Stimulated activated CD8-positive, alpha-beta memory T cell treated with anti-CD3 and anti-CD28 coated beads, Interleukin-7, amount 100 ng/mL, for 48 hours (primary cell): ENCODE data around the gene GRID1.

Source experiments
- DNase-seq, 2 donors: peaks; one replicate each; pipeline ENCODE4 v3.0.0-alpha.2; 2020; ENCODE audit warnings: low read depth in 1 of 2; ENCODE audit errors: extremely low read depth in 1 of 2

The GRID1 gene

GRCh38 chr10:86234107-86234506, 132.5 kb downstream of the GRID1 start:
- DNase-seq: no peak

DNA sequence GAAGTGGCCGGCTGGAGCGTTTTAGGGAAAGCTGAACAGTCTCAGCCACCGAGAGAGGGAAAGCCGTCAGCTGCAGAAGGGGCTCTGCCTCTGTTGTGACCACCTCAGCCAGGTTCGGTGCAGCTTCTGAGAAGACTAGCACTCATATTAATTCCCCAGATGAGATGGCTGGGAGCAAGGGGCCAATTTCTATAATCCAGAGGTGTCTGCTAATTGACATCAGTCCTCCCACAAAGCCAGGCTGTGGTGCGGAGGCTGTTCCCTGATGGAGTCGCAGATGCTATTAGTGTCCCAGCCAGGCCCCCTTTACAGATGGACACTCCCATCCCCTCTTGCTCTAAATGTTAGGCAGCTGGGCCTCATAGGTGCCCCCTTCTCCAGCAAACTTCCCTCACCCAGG, 133.5 kb downstream of the GRID1 start:
- no peak for DNase-seq

DNA sequence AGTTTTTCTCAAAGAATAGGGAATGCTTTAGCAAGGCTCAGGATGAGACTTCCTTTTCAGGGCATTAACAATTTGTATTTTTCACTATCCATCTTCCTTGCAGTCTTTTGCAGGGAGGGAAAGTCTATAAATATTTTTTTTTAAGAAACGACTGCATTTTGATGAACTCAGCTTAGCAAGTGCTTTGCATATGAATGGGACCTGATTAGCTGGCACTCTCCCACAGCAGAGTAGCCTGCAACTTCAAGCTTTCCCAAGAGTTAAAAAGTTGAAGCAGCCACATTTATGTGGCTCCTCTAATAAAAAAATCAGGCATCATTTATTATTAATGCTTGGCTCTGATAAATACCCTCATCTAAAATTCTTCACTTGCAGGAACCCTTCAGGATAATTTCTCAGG, 134.0 kb downstream of the GRID1 start:
- no peak for DNase-seq

DNA sequence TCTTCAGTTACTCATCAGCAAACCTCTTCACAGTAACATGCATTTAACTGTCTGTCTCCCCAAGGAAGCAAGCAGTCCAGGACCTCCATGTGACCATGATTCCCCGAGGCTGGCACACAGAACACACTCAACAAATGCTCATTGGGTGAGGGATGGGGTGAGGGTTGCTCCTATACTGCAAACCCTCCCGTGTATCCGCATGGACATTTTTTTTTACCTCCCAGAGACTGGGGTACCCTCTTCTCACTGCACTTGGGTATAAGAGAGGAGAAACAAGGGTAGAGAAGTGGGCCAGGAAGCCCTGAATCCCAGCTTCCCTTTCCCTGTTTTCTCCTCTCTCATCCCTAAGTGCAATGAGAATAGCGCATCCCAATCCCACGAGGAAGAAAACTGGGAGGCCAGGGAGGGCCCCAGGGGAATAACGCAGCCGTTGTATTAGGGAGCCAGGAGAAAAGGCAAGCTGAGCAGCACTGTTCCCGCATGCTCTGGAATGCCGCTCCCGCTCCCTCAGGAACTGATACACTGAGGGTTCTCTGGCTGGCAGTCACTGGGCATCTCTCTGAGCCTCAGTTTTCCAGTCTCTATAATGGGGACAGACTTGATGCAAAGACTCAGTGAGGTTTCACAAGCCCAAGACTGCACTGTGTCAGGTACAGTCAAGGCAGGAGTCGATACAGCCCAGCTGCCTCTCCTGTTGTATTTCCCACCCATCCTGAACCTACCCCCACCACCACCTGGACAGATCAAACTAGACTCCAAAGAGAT, 134.6 kb downstream of the GRID1 start:
- no peak for DNase-seq

GRCh38 chr10:86230557-86231180, 135.9 kb downstream of the GRID1 start:
- no peak for DNase-seq

DNA sequence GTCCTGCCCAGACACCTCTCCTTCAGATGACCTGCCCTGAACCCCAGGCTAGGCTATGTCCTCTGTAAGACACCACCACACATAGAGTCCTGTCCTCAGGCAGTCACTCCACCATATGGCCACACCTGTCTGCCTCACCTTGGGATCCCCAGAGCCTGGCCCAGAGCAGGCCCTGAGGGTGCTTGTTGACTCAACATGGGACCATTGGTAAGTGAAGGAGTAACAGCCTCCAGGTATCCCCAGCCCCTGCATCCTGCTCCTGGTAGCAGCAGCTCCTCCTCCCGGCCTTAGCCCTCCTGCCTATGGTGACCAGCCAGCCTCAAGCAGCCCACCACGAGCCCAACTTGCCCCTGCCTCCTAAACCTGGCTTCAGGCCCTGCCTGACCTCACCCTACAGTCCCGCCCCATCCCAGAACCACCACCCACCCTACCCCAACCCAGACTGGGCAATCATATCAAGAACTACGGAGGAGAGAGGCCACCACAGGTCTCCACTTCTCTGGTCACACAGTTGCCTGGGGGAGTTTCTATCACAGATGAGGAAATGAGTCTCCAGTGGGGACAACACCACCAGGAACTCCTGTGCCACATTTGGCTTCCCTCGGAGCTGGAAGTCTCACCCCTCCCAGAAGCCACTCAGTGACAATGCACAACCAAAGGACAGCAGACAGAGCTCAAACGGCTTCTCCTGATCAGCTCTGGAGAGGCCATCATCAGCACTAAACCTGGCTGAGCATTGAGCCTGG, 136.6 kb downstream of the GRID1 start:
- no peak for DNase-seq

GRCh38 chr10:86229376-86229775, 137.2 kb downstream of the GRID1 start:
- no peak for DNase-seq

DNA sequence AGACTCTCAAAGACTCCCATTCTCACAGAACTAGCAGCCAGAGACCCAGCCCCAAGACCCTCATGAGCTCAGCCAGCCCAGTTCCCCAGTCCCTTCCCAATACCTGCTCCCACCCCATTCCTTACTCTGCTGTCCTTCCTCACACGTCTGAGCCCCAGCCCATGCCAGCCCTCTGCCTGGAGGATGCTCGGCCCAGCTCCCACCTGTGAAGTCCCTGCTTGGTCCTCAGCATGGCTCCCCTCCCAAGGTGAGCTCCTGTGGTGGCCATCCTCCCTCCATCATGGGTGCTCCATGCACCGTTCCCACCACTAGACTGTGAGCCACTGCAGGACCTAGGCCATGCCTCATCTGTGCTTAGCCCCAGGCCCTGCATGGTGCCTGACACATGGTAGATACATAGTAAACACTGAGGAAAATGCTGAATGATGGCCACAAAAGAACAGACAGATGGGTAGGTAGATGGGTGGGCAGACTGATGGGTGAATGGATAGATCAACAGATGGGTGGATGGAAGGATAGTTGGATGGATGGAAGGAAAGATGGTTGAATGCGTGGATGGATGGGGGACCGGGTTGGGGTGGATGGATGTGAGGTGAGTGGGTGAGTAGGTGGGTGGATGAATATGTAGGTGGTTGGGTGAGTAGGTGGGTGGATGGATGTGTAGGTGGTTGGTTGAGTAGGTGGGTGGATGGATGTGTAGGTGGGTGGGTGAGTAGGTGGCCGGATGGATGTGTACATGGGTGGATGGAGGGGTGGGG, 138.9 kb downstream of the GRID1 start:
- DNase-seq: no peak

DNA sequence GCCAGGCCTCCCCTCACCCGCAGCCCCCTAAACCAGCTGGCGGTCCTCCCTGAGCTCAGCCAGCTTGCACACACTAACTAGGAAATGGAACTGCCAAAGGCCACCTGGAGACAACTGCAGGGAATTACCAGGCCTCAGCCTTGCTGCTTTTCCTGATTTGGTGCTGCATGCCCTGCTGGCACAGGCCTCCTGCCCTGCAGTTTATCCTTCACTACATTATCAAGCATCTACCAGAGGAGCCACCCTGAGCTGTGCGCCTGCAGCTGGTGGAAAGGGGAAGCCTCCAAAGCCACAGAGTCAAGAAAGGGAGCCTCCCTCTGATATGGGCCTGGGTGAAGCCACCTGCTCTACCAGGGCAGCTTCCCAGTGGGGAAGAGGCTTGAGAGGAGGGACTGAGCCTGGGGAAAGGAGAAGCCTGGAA, 139.8 kb downstream of the GRID1 start:
- DNase-seq: no peak

- DNase-seq: no peak
These were observed 140.6 kb downstream of the GRID1 start for GRCh38 chr10:86226016-86226415.

GRCh38 chr10:86225103-86225782, 141.4 kb downstream of the GRID1 start:
- no peak for DNase-seq

- DNase-seq: no peak
These were observed 142.1 kb downstream of the GRID1 start for GRCh38 chr10:86224354-86225102.

GRCh38 chr10:86223256-86223655, 143.3 kb downstream of the GRID1 start:
- DNase-seq: no peak

DNA sequence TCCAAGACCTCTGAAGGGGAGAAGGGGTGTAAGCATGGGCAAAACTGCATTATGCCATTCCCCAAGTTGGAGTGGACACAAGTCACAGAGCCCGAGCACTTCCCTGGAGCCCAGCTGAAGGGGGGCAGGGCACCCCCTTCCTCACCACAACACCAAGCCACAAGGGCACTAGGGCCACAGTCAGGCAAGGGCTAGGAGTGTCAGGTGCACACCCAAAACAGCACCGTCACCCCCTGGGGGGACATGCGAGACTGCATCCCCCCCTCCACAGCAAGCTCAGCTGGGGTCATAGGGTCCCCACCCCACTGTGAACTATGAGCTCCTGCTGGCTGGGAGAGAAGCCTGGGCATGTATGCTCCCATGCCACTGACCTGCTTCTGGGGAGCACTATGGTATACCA, 143.9 kb downstream of the GRID1 start:
- no peak for DNase-seq

GRCh38 chr10:86222336-86222650, 144.3 kb downstream of the GRID1 start:
- DNase-seq: no peak

- no peak for DNase-seq
These were observed 144.9 kb downstream of the GRID1 start for GRCh38 chr10:86221442-86222335.

GRCh38 chr10:86220626-86221025, 146.0 kb downstream of the GRID1 start:
- no peak for DNase-seq

GRCh38 chr10:86219271-86219670, 147.3 kb downstream of the GRID1 start:
- no peak for DNase-seq

- DNase-seq: no peak
These were observed 147.8 kb downstream of the GRID1 start for GRCh38 chr10:86218842-86219241.
